Activated CD4-positive, CD25-positive, alpha-beta regulatory T cell treated with anti-CD3 and anti-CD28 coated beads, Interleukin-2, amount 50 U/mL, for 72 hours (primary cell): ENCODE measurements around the gene TBX4.
"Not testable (repeated sequence)": the region's sequence is repeated elsewhere in the genome, so short reads cannot be mapped to it uniquely, and the experiment has no call there.

ENCODE experiments used
- DNase-seq: peaks from one replicate; pipeline ENCODE4 v3.0.0; 2021

The TBX4 gene

DNA sequence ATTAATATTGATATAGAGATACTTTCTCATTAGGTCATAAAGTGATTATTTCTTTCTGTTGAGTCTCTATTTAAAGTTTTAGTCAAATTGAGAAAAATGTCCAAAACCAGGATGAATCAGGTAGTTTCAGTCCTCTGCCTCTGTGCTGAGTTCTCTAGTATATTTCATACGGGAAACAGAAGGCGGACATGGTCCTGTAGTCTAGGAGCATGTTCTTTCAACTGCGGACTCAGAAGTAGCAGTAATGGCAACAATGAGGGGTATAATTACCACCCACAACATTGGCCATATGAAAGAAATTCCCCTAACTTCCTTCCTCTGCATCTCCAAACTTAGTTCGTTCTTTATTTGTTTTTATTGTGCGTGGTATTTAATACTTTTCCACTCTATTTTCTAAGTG, 50.1 kb downstream of the TBX4 start:
- DNase-seq, result no peak

GRCh38 chr17:61503961-61504360, 51.7 kb downstream of the TBX4 start:
- DNase-seq, result no peak

GRCh38 chr17:61504697-61505096, 52.5 kb downstream of the TBX4 start:
- DNase-seq, result no peak

DNA sequence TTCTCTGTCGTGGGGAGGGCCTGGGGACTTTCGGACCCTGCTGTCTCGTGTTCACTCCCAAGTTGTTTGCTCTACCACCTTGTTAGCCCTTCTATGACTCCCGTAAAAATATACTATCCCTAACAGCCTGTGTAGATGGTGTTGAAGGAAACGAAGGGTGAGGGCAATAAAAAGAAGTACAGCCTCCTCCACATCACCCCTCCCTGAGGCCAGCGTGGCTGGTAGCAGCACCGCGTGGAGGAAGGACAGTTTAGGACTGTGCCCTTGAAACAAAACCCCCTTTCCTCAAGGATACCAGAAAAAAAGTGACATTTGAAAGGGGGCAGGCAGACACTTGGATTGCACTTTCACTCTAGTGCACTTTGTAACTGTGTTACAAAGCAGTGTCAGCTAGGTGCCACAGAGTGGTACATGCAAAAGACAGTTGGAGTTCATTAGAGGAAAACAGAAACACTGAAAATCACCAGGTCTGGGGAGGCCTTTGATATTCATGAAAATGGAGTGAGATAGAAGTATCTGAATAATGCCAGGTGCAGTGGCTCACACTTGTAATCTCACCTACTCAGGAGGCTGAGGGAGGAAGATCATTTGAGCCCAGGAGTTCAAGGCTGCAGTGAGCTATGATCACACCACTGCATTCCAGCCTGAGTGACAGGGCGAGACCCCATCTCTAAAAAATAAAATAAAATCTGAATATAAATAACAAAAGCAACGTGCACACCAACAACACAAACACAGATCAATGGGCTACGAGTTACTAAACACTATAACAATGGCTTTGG, 53.8 kb downstream of the TBX4 start:
- no peak for DNase-seq

GRCh38 chr17:61507383-61508066, 55.3 kb downstream of the TBX4 start:
- no peak for DNase-seq

DNA sequence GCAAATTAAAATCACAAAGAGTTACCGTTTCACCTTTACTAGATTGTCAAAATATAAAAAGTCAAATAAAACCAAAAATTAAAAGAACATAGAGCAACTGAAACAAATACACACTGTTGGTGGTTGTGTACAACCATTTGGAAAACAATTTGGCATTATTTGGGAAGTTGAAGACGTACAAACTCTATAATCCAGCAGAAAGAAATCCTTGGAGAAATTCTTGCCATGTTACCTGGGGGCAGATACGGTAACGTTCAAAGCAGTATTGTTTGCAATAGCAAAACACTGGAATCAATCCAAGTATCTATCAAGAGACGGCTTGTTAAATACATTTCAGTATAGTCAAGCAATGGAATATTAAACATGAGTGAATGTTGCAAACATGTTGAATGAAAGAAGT, 56.7 kb downstream of the TBX4 start:
- DNase-seq, result no peak

DNA sequence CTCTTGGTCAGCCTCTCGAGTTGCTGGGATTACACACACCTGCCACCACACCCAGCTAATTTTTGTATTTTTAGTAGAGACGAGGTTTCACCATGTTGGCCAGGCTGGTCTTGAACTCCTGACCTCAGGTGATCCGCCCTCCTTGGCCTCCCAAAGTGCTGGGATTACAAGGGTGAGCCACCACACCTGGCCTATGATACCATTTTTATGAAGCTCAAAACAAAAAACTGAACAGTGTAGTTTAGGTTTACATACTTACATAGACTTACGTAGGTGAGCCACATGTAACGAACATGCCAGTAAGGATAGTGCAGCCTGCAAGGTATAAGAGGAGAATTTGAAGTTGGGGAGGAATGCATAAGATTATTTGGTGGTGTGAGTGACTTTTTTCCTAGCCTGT, 57.2 kb downstream of the TBX4 start:
- not testable (repeated sequence) for DNase-seq

- no peak for DNase-seq
Measured at GRCh38 chr17:61510237-61510636, 58.0 kb downstream of the TBX4 start.

DNA sequence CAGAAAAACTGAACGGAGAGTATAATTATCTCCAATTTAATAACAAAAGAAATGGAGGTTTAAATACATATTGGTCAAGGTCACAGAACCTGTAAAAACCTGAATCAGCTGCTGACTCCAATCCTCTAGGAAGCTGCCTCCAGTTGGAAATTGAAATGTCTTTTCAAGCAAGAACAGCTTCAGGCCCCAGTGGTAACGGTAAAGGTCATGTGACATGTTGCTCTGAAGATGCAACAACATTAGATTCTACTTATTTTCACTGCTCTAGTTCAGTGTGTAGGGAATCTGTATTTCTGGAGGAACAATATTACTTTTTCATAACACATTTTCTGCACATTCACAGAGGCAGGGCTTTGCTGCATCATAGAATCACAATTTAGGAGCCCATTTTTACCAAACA, 58.8 kb downstream of the TBX4 start:
- no peak for DNase-seq

- DNase-seq, result no peak
Measured at GRCh38 chr17:61511480-61512182, 59.4 kb downstream of the TBX4 start.

DNA sequence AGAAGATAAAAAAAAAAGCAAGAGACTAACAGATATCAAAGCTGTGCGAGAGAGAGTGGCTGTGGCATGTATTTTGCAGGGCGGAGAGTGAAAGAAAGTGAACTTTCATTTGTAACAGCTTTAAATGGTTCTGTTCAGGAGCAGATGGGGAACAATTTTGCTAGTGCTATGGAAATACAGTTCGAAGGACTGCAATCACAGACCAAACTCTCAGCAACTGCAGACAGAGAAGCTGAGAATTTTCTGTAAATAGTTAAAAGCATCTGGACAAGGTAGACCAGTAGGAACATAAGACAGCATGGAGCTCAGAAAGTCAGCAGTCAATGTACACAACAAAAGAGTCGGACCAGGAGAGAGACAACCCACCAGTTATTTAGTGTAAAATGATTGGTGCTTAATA, 62.3 kb downstream of the TBX4 start:
- no peak for DNase-seq

GRCh38 chr17:61517265-61517664, 65.0 kb downstream of the TBX4 start:
- no peak for DNase-seq

DNA sequence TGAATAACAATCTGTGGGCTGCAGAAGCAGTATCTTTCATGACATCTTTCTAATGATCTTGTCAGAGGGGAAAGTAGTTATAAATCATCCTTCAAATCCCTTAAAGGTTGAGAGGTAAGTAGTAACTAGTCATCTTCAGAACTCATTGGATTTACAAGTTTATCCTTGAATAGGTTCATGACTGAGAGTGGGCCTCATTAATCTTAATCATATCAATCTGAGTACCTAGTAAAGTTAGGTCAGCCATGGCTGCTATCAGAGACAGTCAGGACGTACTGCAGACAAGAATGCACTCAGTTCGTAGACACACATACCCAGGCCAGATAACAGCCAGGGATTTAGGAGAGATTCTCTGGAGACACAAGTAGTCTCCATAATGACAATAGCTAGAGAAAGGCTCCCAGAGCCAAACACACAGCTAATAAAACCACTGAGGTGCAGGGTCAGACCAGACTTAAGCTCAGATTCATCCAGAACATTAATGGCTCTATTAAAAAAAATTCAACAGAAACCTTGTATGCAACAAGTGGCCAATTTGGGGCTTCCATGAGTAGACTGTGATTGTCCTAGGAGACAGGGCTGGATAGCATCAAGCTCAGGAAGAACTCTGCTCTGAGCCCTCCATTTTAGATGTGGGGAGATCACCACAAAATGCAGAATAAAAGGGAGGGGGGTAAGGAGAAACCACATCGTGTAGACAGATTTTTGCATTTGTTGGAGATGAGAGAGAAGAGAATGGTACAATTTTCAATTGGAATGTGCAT, 65.8 kb downstream of the TBX4 start:
- no peak for DNase-seq

DNA sequence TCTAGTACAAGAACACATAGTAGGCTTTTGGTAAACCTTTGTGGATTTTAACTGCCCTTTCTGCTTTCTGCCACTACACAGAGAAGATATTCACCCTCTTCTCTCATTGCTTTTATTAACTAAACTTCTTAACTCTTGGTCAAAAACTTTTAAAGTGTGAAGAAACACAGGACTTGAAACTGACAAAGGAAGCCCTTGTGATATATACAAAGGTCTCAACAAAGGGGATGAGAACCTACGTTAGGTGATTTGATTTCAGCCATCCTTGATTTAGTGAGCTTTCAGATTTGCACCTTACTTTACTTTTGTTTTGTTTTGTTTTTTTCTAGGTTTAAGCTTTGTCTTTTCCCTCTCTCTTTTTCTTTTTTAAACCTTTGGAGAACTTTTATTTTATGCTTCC, 66.9 kb downstream of the TBX4 start:
- no peak for DNase-seq

DNA sequence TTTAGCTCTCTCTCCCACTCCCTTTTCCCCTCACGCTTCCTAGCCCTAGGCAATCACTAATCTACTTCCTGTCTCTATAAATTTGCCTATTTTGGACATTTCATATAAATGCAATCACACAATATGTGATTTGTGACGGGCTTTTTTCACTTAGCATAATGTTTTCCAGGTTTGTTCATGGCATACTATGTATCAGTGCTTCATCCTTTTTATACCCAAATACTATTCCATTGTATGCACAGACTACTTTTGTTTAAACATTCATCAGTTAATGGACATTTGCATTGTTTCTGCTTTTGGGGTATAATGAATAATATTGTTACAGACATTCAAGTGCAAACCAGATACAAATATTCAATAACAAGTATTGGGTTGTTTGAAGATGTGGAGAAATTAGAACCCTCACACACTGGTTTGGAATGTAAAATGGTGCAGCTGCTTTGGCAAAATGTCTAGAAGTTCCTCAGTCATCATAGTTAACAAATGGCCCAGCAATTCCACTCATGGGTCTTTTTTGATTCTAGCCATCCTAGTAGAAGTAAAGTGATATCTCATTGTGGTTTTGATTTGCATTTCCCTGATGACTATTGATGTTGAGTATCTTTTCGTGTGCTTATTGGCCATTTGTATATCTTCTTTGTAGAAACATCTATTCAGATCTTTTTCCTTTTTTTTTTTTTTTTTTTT, 67.7 kb downstream of the TBX4 start:
- DNase-seq, result no peak

GRCh38 chr17:61520897-61521296, 68.7 kb downstream of the TBX4 start:
- no peak for DNase-seq

DNA sequence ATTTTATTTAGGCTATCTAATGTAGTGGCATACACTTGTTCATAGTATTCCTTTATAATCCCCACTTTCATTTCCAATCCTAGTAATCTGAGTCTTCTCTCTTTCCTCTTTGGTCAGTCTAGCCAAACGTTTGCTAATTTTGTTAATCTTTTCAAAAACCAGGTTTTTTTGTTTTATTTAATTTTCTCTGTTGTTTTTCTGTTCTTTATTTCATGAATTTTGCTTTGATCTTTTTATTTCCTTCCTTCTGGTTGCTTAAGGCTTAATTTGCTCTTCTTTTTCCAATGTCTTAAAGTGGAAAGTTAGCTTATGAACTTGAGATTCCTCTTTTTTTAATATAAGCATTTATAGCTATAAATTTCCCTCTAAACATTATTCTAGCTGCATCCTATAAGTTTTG, 69.9 kb downstream of the TBX4 start:
- DNase-seq, result no peak

- DNase-seq, result no peak
Measured at GRCh38 chr17:61524319-61524718, 72.1 kb downstream of the TBX4 start.

DNA sequence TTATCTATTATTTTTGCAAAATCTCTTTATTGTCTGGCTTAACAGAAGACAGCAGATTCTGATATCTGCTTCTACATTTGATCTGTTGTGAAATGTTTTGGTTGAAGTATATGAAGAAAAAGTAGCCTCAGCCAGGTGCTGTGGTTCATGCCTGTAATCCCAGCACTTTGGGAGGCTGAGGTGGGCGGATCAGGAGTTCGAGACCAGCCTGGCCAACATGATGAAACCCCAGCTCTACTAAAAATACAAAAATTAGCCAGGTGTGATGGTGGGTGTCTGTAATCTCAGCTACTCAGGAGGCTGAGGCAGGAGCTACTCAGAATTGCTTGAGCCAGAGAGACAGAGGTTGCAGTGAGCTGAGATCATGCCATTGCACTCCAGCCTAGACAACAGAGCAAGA, 75.2 kb downstream of the TBX4 start:
- not testable (repeated sequence) for DNase-seq

DNA sequence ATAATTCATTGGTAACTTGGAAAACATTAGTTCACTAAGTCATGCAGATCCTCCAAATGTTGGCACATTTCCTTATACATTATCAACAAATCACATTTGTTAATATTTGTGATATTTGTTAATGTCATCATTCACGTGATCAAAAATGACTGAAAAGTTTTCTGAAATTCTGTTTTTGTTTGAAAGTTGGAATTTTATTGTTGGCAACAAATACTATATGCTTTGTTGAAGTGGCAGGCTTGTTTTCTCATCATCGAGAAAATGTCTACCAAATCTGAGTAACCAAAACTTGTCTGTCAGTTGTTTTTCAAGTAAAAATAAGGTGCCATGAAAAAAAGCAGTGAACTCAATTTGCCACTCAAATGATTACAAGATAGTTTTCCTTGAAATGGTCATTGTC, 75.9 kb downstream of the TBX4 start:
- DNase-seq, result no peak

DNA sequence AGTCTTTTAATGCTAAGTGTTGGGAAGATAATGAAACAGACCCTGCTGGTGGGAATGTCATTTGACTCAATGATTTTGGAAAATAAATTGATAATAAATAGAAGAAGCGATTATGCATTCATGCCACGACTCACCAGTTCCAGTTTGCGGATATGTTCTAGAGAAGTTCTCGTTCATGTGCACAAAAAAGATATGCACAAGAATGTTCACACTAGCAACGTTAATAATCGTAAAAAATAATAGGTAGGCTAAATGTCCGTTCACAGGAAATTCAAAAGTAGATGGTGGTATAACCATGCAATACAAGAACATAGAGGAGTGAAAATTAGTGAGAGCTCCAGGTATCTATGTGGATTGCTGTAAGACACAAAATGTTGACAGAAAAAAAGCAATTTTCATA, 79.0 kb downstream of the TBX4 start:
- no peak for DNase-seq

- no peak for DNase-seq
Measured at GRCh38 chr17:61532826-61533225, 80.6 kb downstream of the TBX4 start.

GRCh38 chr17:61533797-61534196, 81.6 kb downstream of the TBX4 start:
- no peak for DNase-seq
